CD4-positive, CD25-positive, alpha-beta regulatory T cell (primary cell): Measurements from ENCODE around the gene PINK1. TPM values are rescaled to one million over a fixed set of nuclear protein-coding genes. Genes with fewer than 3 reads are reported as not detected.
A peak's percentile ranks its signal among the peaks of the same experiment; 100 is the strongest.

Experiments used
- ATAC-seq, 2 donors: fragments of 150-1000 bp; cut with Tn5 transposase; one replicate each; pipeline ENCODE4 v1.10.0; 2021; ENCODE audit warnings: low read depth in 2 of 2, moderate number of reproducible peaks in 2 of 2, moderate library complexity in 1 of 2
- DNase-seq, 3 donors: peaks; one replicate each; pipeline versions ENCODE4 v3.0.0 to v3.0.0-alpha.2; 2012 to 2022; ENCODE audit warnings: mixed read lengths in 1 of 3
- H3K27ac ChIP-seq: one replicate; pipeline ENCODE4 v1.7.0; 2013; ENCODE audit warnings: mild to moderate bottlenecking, low read length; ENCODE audit not compliant: insufficient read depth, poor library complexity, severe bottlenecking
- H3K27me3 ChIP-seq: one replicate; pipeline ENCODE4 v1.7.0; 2013; ENCODE audit warnings: low read length; ENCODE audit not compliant: control insufficient read depth, insufficient read depth
- H3K36me3 ChIP-seq: one replicate; pipeline ENCODE4 v1.7.0; 2013; ENCODE audit warnings: mild to moderate bottlenecking, low read length, moderate library complexity; ENCODE audit not compliant: control insufficient read depth, insufficient read depth
- H3K4me1 ChIP-seq: 2 replicates; pipeline ENCODE4 v1.7.0; 2013; ENCODE audit warnings: mild to moderate bottlenecking, low read length; ENCODE audit not compliant: insufficient read depth, control insufficient read depth, poor library complexity, severe bottlenecking
- H3K4me3 ChIP-seq: one replicate; pipeline ENCODE4 v1.7.0; 2013; ENCODE audit warnings: low read depth, mild to moderate bottlenecking, low read length, moderate library complexity
- H3K9me3 ChIP-seq, 2 experiments: 1 replicate in 1 of 2; 2 replicates in 1 of 2; pipeline ENCODE4 v1.7.0; 2013; ENCODE audit warnings: low read length in 2 of 2, mild to moderate bottlenecking in 1 of 2, moderate library complexity in 1 of 2; ENCODE audit not compliant: control insufficient read depth in 2 of 2
- H3K27ac Mint-ChIP-seq, 3 donors: one replicate each; pipeline ENCODE4 v1.8.0; 2020 to 2022; ENCODE audit warnings: mild to moderate bottlenecking in 3 of 3, mixed read lengths in 3 of 3, moderate library complexity in 2 of 3
- H3K27me3 Mint-ChIP-seq: one replicate; pipeline ENCODE4 v1.8.0; 2022; ENCODE audit warnings: mild to moderate bottlenecking, mixed read lengths
- H3K36me3 Mint-ChIP-seq: one replicate; pipeline ENCODE4 v1.8.0; 2020; ENCODE audit warnings: mixed read lengths
- H3K4me1 Mint-ChIP-seq, 4 donors: one replicate each; pipeline ENCODE4 v1.8.0; 2020 to 2022; ENCODE audit warnings: mixed read lengths in 4 of 4, mild to moderate bottlenecking in 1 of 4
- H3K4me3 Mint-ChIP-seq, 4 donors: one replicate each; pipeline ENCODE4 v1.8.0; 2020 to 2022; ENCODE audit warnings: mild to moderate bottlenecking in 4 of 4, mixed read lengths in 4 of 4, moderate library complexity in 3 of 4
- H3K9me3 Mint-ChIP-seq, 7 donors: one replicate each; pipeline ENCODE4 v1.8.0; 2020 to 2022; ENCODE audit warnings: mixed read lengths in 7 of 7, mild to moderate bottlenecking in 3 of 7, moderate library complexity in 2 of 7
- polyA plus RNA-seq, 4 donors: library from polyadenylated mRNA; unstranded; fragments of 300-500 nt; fragmentation: Illumina TruSeq; gene quantifications; one replicate each; pipeline ENCODE4 v1.2.3, GENCODE V29; 2021
- total RNA-seq: library from RNA; stranded (reverse); gene quantifications from one replicate; pipeline ENCODE4 v1.2.3, GENCODE V29; 2022

PINK1 gene
- total and polyA plus RNA-seq, 5 donors from 2014 or later: 15.4 to 23.0 (median 19.2) TPM

- H3K27me3 Mint-ChIP-seq: peaks cover 40% of the 10 kb centered on the region
- no peaks in the 10 kb centered on the region for H3K9me3 ChIP-seq
- ATAC-seq: no peak
- no peak overlapping the region for H3K27ac ChIP-seq
- no peaks in the 10 kb centered on the region for H3K36me3 Mint-ChIP-seq
- peaks cover 4% of the 10 kb centered on the region for H3K27me3 ChIP-seq
- no peak overlapping the region for H3K4me3 ChIP-seq
- H3K4me3 Mint-ChIP-seq: peak overlapping the region in 1 of 4 donors; percentile 2
- DNase-seq: no peak
- no peaks in the 10 kb centered on the region for H3K4me1 ChIP-seq
- H3K4me1 Mint-ChIP-seq: no peaks in the 10 kb centered on the region
- peaks cover 0 to 4% (median 0%) of the 10 kb centered on the region in 7 donors for H3K9me3 Mint-ChIP-seq
- H3K27ac Mint-ChIP-seq: no peak overlapping the region
- H3K36me3 ChIP-seq: no peaks in the 10 kb centered on the region
These were observed 8.5 kb upstream of the PINK1 start for GRCh38 chr1:20624709-20625108.

- H3K36me3 Mint-ChIP-seq: no peaks in the 10 kb centered on the region
- DNase-seq (no peak), ATAC-seq (no peak)
- no peaks in the 10 kb centered on the region for H3K4me1 Mint-ChIP-seq
- peaks cover 0 to 4% (median 0%) of the 10 kb centered on the region in 7 donors for H3K9me3 Mint-ChIP-seq
- no peak overlapping the region for H3K4me3 ChIP-seq
- H3K9me3 ChIP-seq: no peaks in the 10 kb centered on the region
- no peaks in the 10 kb centered on the region for H3K36me3 ChIP-seq
- no peak overlapping the region for H3K27ac ChIP-seq
- no peak overlapping the region for H3K4me3 Mint-ChIP-seq
- peaks cover 43% of the 10 kb centered on the region for H3K27me3 Mint-ChIP-seq
- H3K4me1 ChIP-seq: no peaks in the 10 kb centered on the region
- peaks cover 6% of the 10 kb centered on the region for H3K27me3 ChIP-seq
- no peak overlapping the region for H3K27ac Mint-ChIP-seq
These were observed 7.8 kb upstream of the PINK1 start for GRCh38 chr1:20625176-20626097.

- H3K36me3 Mint-ChIP-seq: no peaks in the 10 kb centered on the region
- peaks cover 0 to 4% (median 0%) of the 10 kb centered on the region in 7 donors for H3K9me3 Mint-ChIP-seq
- no peaks in the 10 kb centered on the region for H3K4me1 Mint-ChIP-seq
- no peak overlapping the region for H3K4me3 Mint-ChIP-seq
- H3K27me3 Mint-ChIP-seq: peaks cover 47% of the 10 kb centered on the region
- H3K4me3 ChIP-seq: no peak overlapping the region
- no peak overlapping the region for H3K27ac Mint-ChIP-seq
- ATAC-seq (no peak), DNase-seq (no peak)
- no peak overlapping the region for H3K27ac ChIP-seq
- peaks cover 6% of the 10 kb centered on the region for H3K27me3 ChIP-seq
- H3K36me3 ChIP-seq: no peaks in the 10 kb centered on the region
- no peaks in the 10 kb centered on the region for H3K9me3 ChIP-seq
- H3K4me1 ChIP-seq: no peaks in the 10 kb centered on the region
These were observed 7.2 kb upstream of the PINK1 start for GRCh38 chr1:20626098-20626427.

GRCh38 chr1:20626524-20626923 is 6.7 kb upstream of the PINK1 start:
- Mint-ChIP-seq H3K4me3 (no peak overlapping the region), H3K36me3 (no peaks in the 10 kb centered on the region), H3K4me1 (no peaks in the 10 kb centered on the region), H3K27ac (no peak overlapping the region), H3K9me3 (peaks cover 0 to 4% (median 0%) of the 10 kb centered on the region in 7 donors), H3K27me3 (peaks cover 49% of the 10 kb centered on the region)
- Histone ChIP-seq H3K9me3 (no peaks in the 10 kb centered on the region), H3K36me3 (no peaks in the 10 kb centered on the region), H3K4me3 (no peak overlapping the region), H3K4me1 (no peaks in the 10 kb centered on the region), H3K27ac (no peak overlapping the region), H3K27me3 (peaks cover 6% of the 10 kb centered on the region)
- no peak for ATAC-seq
- no peak for DNase-seq

GRCh38 chr1:20630729-20631128 is 2.5 kb upstream of the PINK1 start:
- ATAC-seq: no peak
- Histone ChIP-seq H3K27ac (no peak overlapping the region), H3K36me3 (no peaks in the 10 kb centered on the region), H3K4me1 (peaks cover 12% of the 10 kb centered on the region), H3K27me3 (peaks cover 6% of the 10 kb centered on the region), H3K9me3 (no peaks in the 10 kb centered on the region), H3K4me3 (no peak overlapping the region)
- peaks cover 4 to 13% (median 9%) of the 10 kb centered on the region in 4 donors for H3K4me1 Mint-ChIP-seq
- DNase-seq: no peak
- H3K9me3 Mint-ChIP-seq: peaks cover 0 to 4% (median 0%) of the 10 kb centered on the region in 7 donors
- H3K36me3 Mint-ChIP-seq: no peaks in the 10 kb centered on the region
- H3K27me3 Mint-ChIP-seq: peaks cover 38% of the 10 kb centered on the region
- peak overlapping the region in 2 of 4 donors; percentile 76 to 86 for H3K4me3 Mint-ChIP-seq
- no peak overlapping the region for H3K27ac Mint-ChIP-seq

GRCh38 chr1:20632386-20632785 is 872 bp upstream of the PINK1 start:
- Mint-ChIP-seq H3K4me1 (peaks cover 5 to 19% (median 12%) of the 10 kb centered on the region in 4 donors), H3K36me3 (peaks cover 2% of the 10 kb centered on the region), H3K4me3 (peak overlapping the region; percentile 83 to 90 (median 86)), H3K9me3 (peaks cover 0 to 4% (median 0%) of the 10 kb centered on the region in 7 donors), H3K27ac (no peak overlapping the region), H3K27me3 (peaks cover 25% of the 10 kb centered on the region)
- ATAC-seq (no peak), DNase-seq (no peak)
- peaks cover 12% of the 10 kb centered on the region for H3K4me1 ChIP-seq
- H3K27ac ChIP-seq: no peak overlapping the region
- H3K4me3 ChIP-seq: no peak overlapping the region
- peaks cover 5% of the 10 kb centered on the region for H3K27me3 ChIP-seq
- no peaks in the 10 kb centered on the region for H3K9me3 ChIP-seq
- H3K36me3 ChIP-seq: peaks cover 3% of the 10 kb centered on the region

- peak in 1 of 3 donors; percentile 59 for DNase-seq
- Mint-ChIP-seq H3K27ac (peak overlapping the region; percentile 90 to 97 (median 93)), H3K4me1 (peaks cover 5 to 19% (median 14%) of the 10 kb centered on the region in 4 donors), H3K9me3 (peaks cover 0 to 2% (median 0%) of the 10 kb centered on the region in 7 donors), H3K4me3 (peak overlapping the region; percentile 94 to 98 (median 96)), H3K27me3 (peaks cover 16% of the 10 kb centered on the region), H3K36me3 (peaks cover 9% of the 10 kb centered on the region)
- H3K27me3 ChIP-seq: peaks cover 1% of the 10 kb centered on the region
- peaks cover 8% of the 10 kb centered on the region for H3K36me3 ChIP-seq
- ATAC-seq: peak in 1 of 2 donors; percentile 5
- peak overlapping the region; percentile 74 for H3K27ac ChIP-seq
- peaks cover 12% of the 10 kb centered on the region for H3K4me1 ChIP-seq
- H3K4me3 ChIP-seq: peak overlapping the region; percentile 98
- no peaks in the 10 kb centered on the region for H3K9me3 ChIP-seq
These were observed 871 bp downstream of the PINK1 start for GRCh38 chr1:20634065-20634593.
